Activated naive CD8-positive, alpha-beta T cell treated with anti-CD3 and anti-CD28 coated beads, Interleukin-2, amount 50 U/mL, for 24 hours (primary cell): ENCODE measurements around the gene GOSR1.
"Not testable (repeated sequence)": the region's sequence is repeated elsewhere in the genome, so short reads cannot be mapped to it uniquely, and the experiment has no call there.

Experiments
- ATAC-seq: fragments of 150-1000 bp; cut with Tn5 transposase; one replicate; pipeline ENCODE4 v1.10.0; 2021
- DNase-seq: peaks from one replicate; pipeline ENCODE4 v3.0.0; 2021
- H3K27ac Mint-ChIP-seq: one replicate; pipeline ENCODE4 v1.8.0; 2021; ENCODE audit warnings: mild to moderate bottlenecking, mixed read lengths
- H3K27me3 Mint-ChIP-seq: one replicate; pipeline ENCODE4 v1.8.0; 2021; ENCODE audit warnings: mixed read lengths
- H3K36me3 Mint-ChIP-seq: one replicate; pipeline ENCODE4 v1.8.0; 2021; ENCODE audit warnings: low read depth, mixed read lengths
- H3K4me1 Mint-ChIP-seq: one replicate; pipeline ENCODE4 v1.8.0; 2021; ENCODE audit warnings: mixed read lengths
- H3K4me3 Mint-ChIP-seq: one replicate; pipeline ENCODE4 v1.8.0; 2021; ENCODE audit warnings: mild to moderate bottlenecking, moderate library complexity, mixed read lengths
- H3K9me3 Mint-ChIP-seq: one replicate; pipeline ENCODE4 v1.8.0; 2021; ENCODE audit warnings: mixed read lengths

The GOSR1 gene

GRCh38 chr17:30547778-30548573 lies 70.8 kb downstream of the GOSR1 start:
- peaks cover 12% of the 10 kb centered on the region for H3K4me1 Mint-ChIP-seq
- no peaks in the 10 kb centered on the region for H3K27me3 Mint-ChIP-seq
- no peaks in the 10 kb centered on the region for H3K9me3 Mint-ChIP-seq
- ATAC-seq (no peak), DNase-seq (no peak)
- peaks cover 3% of the 10 kb centered on the region for H3K36me3 Mint-ChIP-seq
- H3K4me3 Mint-ChIP-seq: no peak overlapping the region
- no peak overlapping the region for H3K27ac Mint-ChIP-seq

- ATAC-seq, DNase-seq, H3K4me3 Mint-ChIP-seq, H3K9me3 Mint-ChIP-seq, H3K27ac Mint-ChIP-seq, H3K36me3 Mint-ChIP-seq, H3K27me3 Mint-ChIP-seq: not testable (repeated sequence)
- H3K4me1 Mint-ChIP-seq: peaks cover 12% of the 10 kb centered on the region
Observed at GRCh38 chr17:30549181-30549580, 72.0 kb downstream of the GOSR1 start.

DNA sequence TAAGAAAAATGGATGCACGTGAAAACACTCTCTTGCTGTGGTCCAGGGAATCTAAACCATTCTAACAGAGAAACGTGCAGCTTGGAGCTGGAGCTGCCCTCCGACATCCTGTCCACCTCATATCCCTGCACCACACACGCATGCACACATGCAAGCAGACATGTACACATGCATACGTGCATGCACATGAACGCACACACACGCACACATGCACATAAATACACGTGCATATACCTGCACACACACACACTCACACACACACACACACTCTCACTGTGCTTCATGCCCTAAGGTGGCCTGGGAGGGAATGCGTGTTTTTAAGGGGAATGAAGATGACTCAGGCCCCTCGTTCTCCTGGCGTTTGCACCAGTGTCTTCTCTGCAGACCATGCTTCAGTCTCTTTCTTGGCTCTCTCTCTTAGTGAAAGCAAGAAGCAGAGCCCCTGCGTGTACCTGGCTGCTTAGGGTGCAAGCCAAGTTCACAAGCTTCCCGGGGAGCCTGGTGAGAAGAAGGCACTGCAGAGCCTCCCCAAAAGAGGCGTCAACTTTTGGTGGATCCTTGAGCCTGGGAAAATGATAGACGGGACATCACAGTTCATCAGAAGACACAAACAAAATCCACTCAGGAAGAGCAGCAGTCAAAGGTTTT lies 72.8 kb downstream of the GOSR1 start:
- no peak for DNase-seq
- Mint-ChIP-seq H3K9me3 (no peaks in the 10 kb centered on the region), H3K4me3 (no peak overlapping the region), H3K27ac (no peak overlapping the region), H3K36me3 (peaks cover 3% of the 10 kb centered on the region), H3K27me3 (no peaks in the 10 kb centered on the region), H3K4me1 (peaks cover 12% of the 10 kb centered on the region)
- no peak for ATAC-seq

DNA sequence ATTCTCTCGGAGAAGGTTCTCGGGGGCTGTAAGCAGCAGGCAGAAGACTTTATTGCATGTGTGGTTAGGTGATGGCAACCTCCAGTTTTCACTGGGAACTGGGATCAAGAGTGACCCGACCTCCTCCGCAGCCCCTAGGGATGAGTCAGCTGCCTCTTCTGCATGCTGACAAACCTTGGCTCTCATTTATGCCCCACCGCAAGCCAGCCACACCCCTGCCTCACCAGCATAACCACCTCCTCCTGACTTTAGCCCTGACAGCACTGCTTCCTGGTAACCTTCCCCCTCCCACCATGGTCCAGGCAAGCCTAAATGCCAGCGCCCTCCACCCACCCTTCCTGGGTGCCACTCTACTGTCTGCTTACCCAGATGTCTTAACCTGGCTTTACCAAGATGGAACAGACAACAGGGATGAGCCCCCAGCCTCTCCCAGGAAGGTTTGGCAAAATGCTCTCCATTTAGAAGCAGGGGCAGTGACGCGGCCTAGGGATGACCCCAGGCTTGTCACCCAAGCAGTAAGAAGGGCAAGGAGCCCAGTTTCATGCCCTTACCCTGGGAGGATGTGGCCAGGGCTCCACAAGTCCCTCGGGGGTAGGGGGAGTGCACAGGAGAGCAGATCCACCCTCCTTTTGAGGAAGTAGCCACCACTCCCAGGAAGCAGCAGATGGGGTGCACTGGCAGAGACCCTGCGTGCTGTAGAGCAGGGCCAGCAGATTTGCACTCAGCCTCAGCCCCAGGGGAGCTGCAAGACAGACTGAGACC lies 73.5 kb downstream of the GOSR1 start:
- Mint-ChIP-seq H3K4me3 (no peak overlapping the region), H3K27ac (no peak overlapping the region), H3K4me1 (peaks cover 12% of the 10 kb centered on the region), H3K9me3 (no peaks in the 10 kb centered on the region), H3K36me3 (peaks cover 3% of the 10 kb centered on the region), H3K27me3 (no peaks in the 10 kb centered on the region)
- ATAC-seq (no peak), DNase-seq (no peak)

GRCh38 chr17:30551274-30551995 lies 74.2 kb downstream of the GOSR1 start:
- DNase-seq, H3K9me3 Mint-ChIP-seq: not testable (repeated sequence)

GRCh38 chr17:30551996-30552339 lies 74.8 kb downstream of the GOSR1 start:
- ATAC-seq (no peak), DNase-seq (no peak)
- no peaks in the 10 kb centered on the region for H3K27me3 Mint-ChIP-seq
- peaks cover 3% of the 10 kb centered on the region for H3K36me3 Mint-ChIP-seq
- H3K27ac Mint-ChIP-seq: no peak overlapping the region
- no peak overlapping the region for H3K4me3 Mint-ChIP-seq
- H3K4me1 Mint-ChIP-seq: peaks cover 12% of the 10 kb centered on the region
- H3K9me3 Mint-ChIP-seq: no peaks in the 10 kb centered on the region

More at GRCh38 chr17:30551274-30551995, 74.2 kb downstream of the GOSR1 start:
- not testable (repeated sequence) for H3K4me3 Mint-ChIP-seq, H3K27ac Mint-ChIP-seq, ATAC-seq, H3K36me3 Mint-ChIP-seq, H3K27me3 Mint-ChIP-seq
- peaks cover 12% of the 10 kb centered on the region for H3K4me1 Mint-ChIP-seq

- no peak for DNase-seq
- ATAC-seq: peak; percentile 17
- peaks cover 15% of the 10 kb centered on the region for H3K4me1 Mint-ChIP-seq
- H3K36me3 Mint-ChIP-seq: peaks cover 3% of the 10 kb centered on the region
- no peaks in the 10 kb centered on the region for H3K27me3 Mint-ChIP-seq
- no peak overlapping the region for H3K27ac Mint-ChIP-seq
- no peak overlapping the region for H3K4me3 Mint-ChIP-seq
- no peaks in the 10 kb centered on the region for H3K9me3 Mint-ChIP-seq
Observed at GRCh38 chr17:30552994-30553566, 75.9 kb downstream of the GOSR1 start.

DNA sequence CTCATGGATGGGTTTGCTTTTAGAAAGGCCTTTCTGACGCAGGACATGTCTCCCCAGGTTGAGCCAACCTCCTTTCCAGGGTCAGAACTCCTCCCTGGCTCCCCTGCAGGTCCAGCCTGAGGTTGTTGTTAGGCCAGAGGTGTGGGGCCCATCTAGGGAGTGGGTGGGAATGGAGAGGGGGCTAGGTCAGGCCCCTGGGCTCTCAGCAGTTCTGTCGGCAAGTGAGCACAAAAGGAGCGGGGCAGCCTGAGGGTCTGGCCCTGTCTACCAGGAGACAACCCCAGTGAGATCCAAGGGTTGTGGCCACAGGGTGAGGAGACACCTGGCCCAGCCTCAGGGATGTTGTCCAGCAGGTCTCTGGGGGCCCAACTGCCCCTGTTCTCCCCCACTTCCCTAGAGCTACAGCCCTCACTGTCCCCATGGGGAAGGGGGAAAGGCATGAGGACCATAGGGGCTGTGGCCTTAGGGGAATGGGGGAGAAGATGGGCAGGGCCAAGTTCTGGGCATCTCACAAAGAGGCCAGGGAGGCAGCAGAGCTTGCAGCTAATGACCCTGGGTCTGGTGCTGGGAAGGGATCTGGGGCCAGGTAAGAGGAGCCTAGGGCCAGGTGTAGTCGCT lies 76.7 kb downstream of the GOSR1 start:
- peaks cover 15% of the 10 kb centered on the region for H3K4me1 Mint-ChIP-seq
- not testable (repeated sequence) for H3K36me3 Mint-ChIP-seq

GRCh38 chr17:30554839-30555751 lies 77.9 kb downstream of the GOSR1 start:
- Mint-ChIP-seq H3K9me3 (no peaks in the 10 kb centered on the region), H3K27ac (no peak overlapping the region), H3K4me1 (peaks cover 15% of the 10 kb centered on the region), H3K27me3 (no peaks in the 10 kb centered on the region), H3K4me3 (no peak overlapping the region), H3K36me3 (no peaks in the 10 kb centered on the region)
- no peak for ATAC-seq
- DNase-seq: no peak

More for the DNA sequence above, 76.7 kb downstream of the GOSR1 start:
- DNase-seq, ATAC-seq, H3K27ac Mint-ChIP-seq, H3K9me3 Mint-ChIP-seq, H3K27me3 Mint-ChIP-seq, H3K4me3 Mint-ChIP-seq: not testable (repeated sequence)

- no peaks in the 10 kb centered on the region for H3K9me3 Mint-ChIP-seq
- no peak overlapping the region for H3K4me3 Mint-ChIP-seq
- no peaks in the 10 kb centered on the region for H3K27me3 Mint-ChIP-seq
- peaks cover 8% of the 10 kb centered on the region for H3K4me1 Mint-ChIP-seq
- ATAC-seq: no peak
- no peak for DNase-seq
- H3K36me3 Mint-ChIP-seq: no peaks in the 10 kb centered on the region
- no peak overlapping the region for H3K27ac Mint-ChIP-seq
Observed at GRCh38 chr17:30555942-30556341, 78.7 kb downstream of the GOSR1 start.

DNA sequence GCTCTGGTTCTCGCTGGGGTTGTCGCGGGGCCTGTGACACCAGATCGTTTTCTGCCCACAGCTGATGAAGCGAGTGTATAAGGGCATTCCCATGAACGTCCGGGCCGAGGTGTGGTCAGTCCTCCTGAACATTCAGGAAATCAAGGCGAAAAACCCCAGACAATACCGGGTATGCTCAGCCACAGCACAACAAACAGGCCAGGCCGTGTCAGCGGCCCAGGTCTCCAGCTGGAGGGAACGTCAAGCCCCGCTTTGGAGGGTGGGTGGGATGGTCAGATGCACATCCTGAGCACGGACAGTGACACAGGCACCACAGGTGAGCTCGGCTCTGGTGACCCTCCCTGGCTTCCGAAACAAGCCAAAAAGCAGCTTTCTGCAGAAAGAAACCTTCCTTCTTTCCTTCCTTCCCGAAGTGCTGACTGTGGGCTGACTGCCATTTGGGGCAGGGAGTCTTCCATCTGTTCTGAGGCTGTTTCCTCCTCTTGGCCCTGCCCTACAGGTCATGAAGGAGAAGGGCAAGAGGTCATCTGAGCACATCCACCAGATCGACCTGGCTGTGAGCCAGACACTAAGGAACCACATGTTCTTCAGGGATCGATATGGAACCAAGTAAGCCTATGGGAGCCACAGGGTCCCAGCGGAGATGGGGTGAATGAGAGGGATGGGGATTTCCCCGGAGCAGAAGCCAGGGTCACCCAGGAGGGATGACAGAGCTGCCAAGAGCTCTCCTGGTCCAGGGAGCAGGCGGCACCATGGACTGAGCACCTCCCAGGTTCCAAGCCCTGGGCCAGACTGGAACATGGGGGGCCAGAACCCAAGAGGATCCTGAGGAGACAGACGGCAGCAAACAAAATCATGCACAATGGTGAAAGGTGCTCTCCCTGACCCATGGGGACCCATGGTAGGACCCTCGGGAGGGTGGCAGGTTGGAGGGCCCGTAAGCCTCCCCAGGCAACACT lies 79.4 kb downstream of the GOSR1 start:
- peaks cover 3% of the 10 kb centered on the region for H3K4me1 Mint-ChIP-seq
- no peaks in the 10 kb centered on the region for H3K9me3 Mint-ChIP-seq
- no peak for ATAC-seq
- no peak overlapping the region for H3K4me3 Mint-ChIP-seq
- no peaks in the 10 kb centered on the region for H3K36me3 Mint-ChIP-seq
- H3K27me3 Mint-ChIP-seq: no peaks in the 10 kb centered on the region
- no peak overlapping the region for H3K27ac Mint-ChIP-seq
- DNase-seq: no peak

DNA sequence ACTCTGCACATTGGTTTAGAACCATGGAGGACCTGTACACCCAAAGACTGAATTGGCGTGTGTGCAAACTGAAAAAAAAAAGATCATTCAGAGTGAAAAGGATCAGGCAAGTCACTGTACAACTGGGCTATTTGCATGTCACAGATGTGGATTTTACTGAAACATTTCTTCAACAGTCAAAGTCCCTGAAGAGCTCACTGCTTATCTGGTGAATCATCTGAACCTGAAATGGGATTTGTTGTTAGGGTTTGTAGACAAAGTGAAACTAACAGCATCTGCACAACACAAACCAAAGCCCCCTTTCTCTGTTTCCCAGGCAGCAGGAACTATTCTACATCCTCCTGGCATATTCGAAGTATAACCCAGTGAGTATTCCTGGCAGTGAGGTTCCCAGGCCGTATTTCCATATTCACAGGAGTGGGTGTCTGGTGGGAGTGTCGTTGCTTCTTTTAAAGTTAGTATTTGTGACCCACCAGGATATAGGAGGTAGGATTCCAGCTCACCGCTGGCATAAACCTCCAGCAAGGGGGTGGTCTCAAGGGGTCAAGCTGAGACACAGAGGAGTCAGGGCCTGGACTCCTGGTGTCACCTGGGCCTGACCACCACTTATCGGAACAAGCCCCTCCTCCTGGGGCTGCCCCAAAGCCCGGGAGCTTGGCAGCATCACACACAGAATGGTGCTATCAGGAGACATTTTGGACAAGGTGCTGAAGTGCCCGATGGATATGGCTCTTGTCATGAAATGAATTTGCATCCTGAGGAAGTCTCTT lies 80.9 kb downstream of the GOSR1 start:
- no peak for ATAC-seq
- H3K9me3 Mint-ChIP-seq: no peaks in the 10 kb centered on the region
- no peaks in the 10 kb centered on the region for H3K27me3 Mint-ChIP-seq
- no peak overlapping the region for H3K27ac Mint-ChIP-seq
- no peak overlapping the region for H3K4me3 Mint-ChIP-seq
- no peak for DNase-seq
- H3K4me1 Mint-ChIP-seq: peaks cover 3% of the 10 kb centered on the region
- no peaks in the 10 kb centered on the region for H3K36me3 Mint-ChIP-seq
